PFSK-1 (cell line): ENCODE measurements around the gene FGFR4.

Source experiments
- FOXP2 ChIP-seq: optimal IDR thresholded peaks from 2 replicates; pipeline ENCODE3; 2011; ENCODE audit warnings: borderline replicate concordance, control low read depth, inconsistent platforms; ENCODE audit not compliant: insufficient read depth; ENCODE audit errors: extremely low read length, extremely low read depth
- POLR2AphosphoS5 ChIP-seq: IDR thresholded peaks from 2 replicates; pipeline ENCODE4 v1.6.1; 2012; ENCODE audit warnings: low read depth, mild to moderate bottlenecking, control low read depth, low read length, moderate library complexity
- REST ChIP-seq, 2 experiments: IDR thresholded peaks; 2 replicates each; pipeline versions ENCODE4 v1.6.1 to v1.8.0; 2011 to 2012; ENCODE audit warnings: low read depth in 2 of 2, low read length in 2 of 2, control low read depth in 1 of 2, inconsistent platforms in 1 of 2, mild to moderate bottlenecking in 1 of 2, moderate library complexity in 1 of 2; ENCODE audit not compliant: insufficient read depth in 1 of 2
- SIN3A ChIP-seq: IDR thresholded peaks from 2 replicates; pipeline ENCODE4 v1.6.1; 2012; ENCODE audit warnings: mild to moderate bottlenecking, low read length, moderate library complexity, borderline replicate concordance; ENCODE audit not compliant: insufficient read depth
- TAF1 ChIP-seq: IDR thresholded peaks from 2 replicates; pipeline ENCODE4 v1.6.1; 2012; ENCODE audit warnings: low read length, control low read depth, borderline replicate concordance; ENCODE audit not compliant: insufficient read depth

Gene FGFR4

GRCh38 chr5:177090813-177091212 is 4.1 kb downstream of the FGFR4 start:
- TF ChIP-seq POLR2AphosphoS5 = no peak
- no peak for TF ChIP-seq FOXP2
- TF ChIP-seq REST (IDR thresholded peaks at IDR 0.05; ENCODE audit: insufficient read depth in 1 of 2, low read depth in 2 of 2, low read length in 2 of 2) = no peak
- no peak for TF ChIP-seq SIN3A
- TF ChIP-seq TAF1 = no peak

GRCh38 chr5:177091232-177091631 is 4.5 kb downstream of the FGFR4 start:
- TF ChIP-seq SIN3A = no peak
- no peak for TF ChIP-seq TAF1
- TF ChIP-seq REST (IDR thresholded peaks at IDR 0.05; ENCODE audit: insufficient read depth in 1 of 2, low read depth in 2 of 2, low read length in 2 of 2) = no peak
- TF ChIP-seq POLR2AphosphoS5 = no peak
- no peak for TF ChIP-seq FOXP2

GRCh38 chr5:177092178-177093081 is 5.7 kb downstream of the FGFR4 start:
- TF ChIP-seq SIN3A (no peak), FOXP2 (no peak)

- TF ChIP-seq SIN3A (no peak), POLR2AphosphoS5 (no peak), TAF1 (no peak), REST (IDR thresholded peaks at IDR 0.05; ENCODE audit: insufficient read depth in 1 of 2, low read depth in 2 of 2, low read length in 2 of 2) (no peak), FOXP2 (no peak)
Observed at GRCh38 chr5:177093082-177093712, 6.5 kb downstream of the FGFR4 start.

- TF ChIP-seq FOXP2 = no peak
- TF ChIP-seq SIN3A = no peak
- no peak for TF ChIP-seq TAF1
- TF ChIP-seq POLR2AphosphoS5 = no peak
- TF ChIP-seq REST (IDR thresholded peaks at IDR 0.05; ENCODE audit: insufficient read depth in 1 of 2, low read depth in 2 of 2, low read length in 2 of 2) = no peak
Observed at GRCh38 chr5:177093803-177094202, 7.1 kb downstream of the FGFR4 start.
